GM12878 (cell line): ENCODE data around the gene H2AZ2. TPM values are rescaled to one million over a fixed set of nuclear protein-coding genes. Genes with fewer than 3 reads are reported as not detected.

ENCODE experiments used
- ATAC-seq: fragments of 200-7000 bp; cut with Tn5 transposase; 3 replicates; pipeline ENCODE4 v1.9.1; 2020; ENCODE audit warnings: mild to moderate bottlenecking, moderate library complexity
- BruUV-seq: library from RNA; stranded (reverse); fragments of 400-500 nt; replicated peaks from 2 replicates; lab custom pipeline; 2021; lab: Mats Ljungman, UMichigan
- CTCF ChIA-PET: fragments of 300-600 bp; sonication (Branson Sonifier 250); formaldehyde crosslinking; extraction: SDS; loops from one replicate; lab custom pipeline; 2021; ENCODE audit warnings: inconsistent platforms; lab: Yijun Ruan, JAX
- POLR2A ChIA-PET: fragments of 350-600 bp; formaldehyde crosslinking; extraction: SDS; loops from one replicate; lab custom pipeline; 2021; ENCODE audit warnings: inconsistent platforms; lab: Charles Lee
- RAD21 ChIA-PET: fragments of 300-600 bp; sonication (Branson Sonifier 250); formaldehyde crosslinking; loops from one replicate; lab custom pipeline; 2023; ENCODE audit warnings: antibody characterized with exemption; ENCODE audit not compliant: unreplicated experiment; lab: Charles Lee
- SMC1A ChIA-PET: fragments of 300-600 bp; sonication (Branson Sonifier 250); formaldehyde crosslinking; loops from one replicate; lab custom pipeline; 2023; ENCODE audit not compliant: unreplicated experiment, uncharacterized antibody; lab: Charles Lee
- DNase-seq: peaks from one replicate; pipeline ENCODE4 v3.0.0-alpha.2; 2011; ENCODE audit warnings: low read depth, low spot score
- FAIRE-seq: peaks from 3 replicates; lab custom pipeline; 2011; peaks lifted over from hg19 to GRCh38; lab: Jason Lieb, UNC
- H2AFZ ChIP-seq: 2 replicates; pipeline ENCODE4 v1.6.0; 2011; ENCODE audit warnings: low read depth, low read length, control low read depth; ENCODE audit not compliant: control insufficient read depth
- H3K27ac ChIP-seq: 2 replicates; pipeline ENCODE4 v1.5.1; 2011; ENCODE audit warnings: control low read depth; ENCODE audit not compliant: control insufficient read depth, insufficient read depth
- H3K27me3 ChIP-seq, 2 experiments: replicated peaks in 1 of 2; 2 replicates each; pipeline versions ENCODE4 v1.6.0 to v1.6.1; 2011; ENCODE audit warnings: low read length in 1 of 2; ENCODE audit not compliant: control insufficient read depth in 2 of 2, insufficient read depth in 2 of 2
- H3K36me3 ChIP-seq, 2 experiments: 2 replicates each; pipeline ENCODE4 v1.5.1; 2011; ENCODE audit warnings: low read length in 1 of 2; ENCODE audit not compliant: control insufficient read depth in 2 of 2, insufficient read depth in 2 of 2
- H3K4me1 ChIP-seq: 2 replicates; pipeline ENCODE4 v1.6.1; 2011; ENCODE audit warnings: mild to moderate bottlenecking, low read length, moderate library complexity, mixed read lengths; ENCODE audit not compliant: control insufficient read depth, insufficient read depth
- H3K4me2 ChIP-seq: 2 replicates; pipeline ENCODE4 v1.6.0; 2011; ENCODE audit warnings: control low read depth; ENCODE audit not compliant: control insufficient read depth, insufficient read depth
- H3K4me3 ChIP-seq: fragments of 200-600 bp; sonication (generic); 2 replicates; pipeline ENCODE4 v1.5.1; 2016
- H3K79me2 ChIP-seq: 2 replicates; pipeline ENCODE4 v1.6.0; 2011; ENCODE audit warnings: low read length; ENCODE audit not compliant: control insufficient read depth, insufficient read depth
- H3K9ac ChIP-seq: 2 replicates; pipeline ENCODE4 v1.8.0; 2011; ENCODE audit warnings: low read length, control low read depth, mixed read lengths; ENCODE audit not compliant: control insufficient read depth, insufficient read depth
- H3K9me3 ChIP-seq: replicated peaks from 3 replicates; pipeline ENCODE4 v1.5.1; 2011; ENCODE audit warnings: mild to moderate bottlenecking, low read length; ENCODE audit not compliant: control insufficient read depth, insufficient read depth
- H4K20me1 ChIP-seq: 2 replicates; pipeline ENCODE4 v1.6.0; 2011; ENCODE audit not compliant: control insufficient read depth, insufficient read depth
- ASH2L ChIP-seq: fragments of 300-600, 200-600 bp; sonication (generic); IDR thresholded peaks from 2 replicates; pipeline ENCODE4 v1.6.1; 2017; ENCODE audit warnings: low read depth, mild to moderate bottlenecking, borderline replicate concordance
- CUX1 ChIP-seq: IDR thresholded peaks from 2 replicates; pipeline ENCODE4 v1.6.1; 2012; ENCODE audit warnings: improper control_type of control experiment, low read depth, low read length; ENCODE audit not compliant: insufficient replicate concordance
- FOXK2 ChIP-seq: fragments of 450-650 bp; IDR thresholded peaks from 2 replicates; pipeline ENCODE4 v1.6.1; 2017; ENCODE audit warnings: mild to moderate bottlenecking, moderate library complexity
- FOXM1 ChIP-seq: IDR thresholded peaks from 2 replicates; pipeline ENCODE4 v1.6.1; 2012; ENCODE audit warnings: low read depth, mild to moderate bottlenecking, inconsistent platforms, low read length, moderate library complexity
- KDM1A ChIP-seq: fragments of 200-600 bp; sonication (generic); IDR thresholded peaks from 2 replicates; pipeline ENCODE4 v1.6.1; 2016; ENCODE audit warnings: borderline replicate concordance
- NFYA ChIP-seq: IDR thresholded peaks from 2 replicates; pipeline ENCODE4 v1.6.1; 2011; ENCODE audit warnings: low read depth, mild to moderate bottlenecking, low read length, improper control_type of control experiment, borderline replicate concordance
- RUNX3 ChIP-seq: IDR thresholded peaks from 2 replicates; pipeline ENCODE4 v1.6.1; 2012; ENCODE audit warnings: low read length, inconsistent platforms
- TCF7 ChIP-seq: IDR thresholded peaks from 2 replicates; pipeline ENCODE4 v1.6.1; 2014; ENCODE audit warnings: antibody characterized with exemption, borderline replicate concordance
- WGBS: methylation state at CpG from one replicate; pipeline ENCODE4 v1.1.6; 2016; ENCODE audit warnings: low lambda C conversion rate; ENCODE audit not compliant: insufficient replicate concordance, insufficient coverage; ENCODE audit errors: missing lambda C conversion rate; 5-methylcytosine and 5-hydroxymethylcytosine counted together
- in situ Hi-C: fragments of 300-500 bp; cut with MboI; formaldehyde crosslinking; loops from 9 replicates; pipeline ENCODE4 v1.14.3; 2018; ENCODE audit warnings: mixed read lengths
- intact Hi-C: fragments of 100-400 bp; cut with micrococcal nuclease; formaldehyde crosslinking; loops from one replicate; pipeline ENCODE4 v1.14.2; 2022; ENCODE audit not compliant: unreplicated experiment
- polyA plus RNA-seq, 11 experiments: library from polyadenylated mRNA; depleted of rRNA in 4 of 11; unstranded in 6 of 11; stranded (reverse) in 5 of 11; fragments of >200 nt; fragmentation: Nextera tagmentation in 4 of 11; fragmentation: Illumina TruSeq in 1 of 11; extraction: Ambion mirVana in 4 of 11; extraction: Trizol in 1 of 11; gene quantifications; 1 replicate in 1 of 11; 2 replicates in 10 of 11; pipeline versions ENCODE4 v1.2.1 to v1.2.3, GENCODE V29; 2011 to 2016; ENCODE audit warnings: inconsistent platforms in 2 of 11, missing spikeins in 2 of 11, low read depth in 1 of 11
- total RNA-seq, 4 experiments: library from RNA; depleted of rRNA in 3 of 4; stranded (reverse); fragments of >200 nt in 3 of 4; fragmentation: Illumina TruSeq in 1 of 4; extraction: Trizol in 1 of 4; gene quantifications; 2 replicates each; pipeline versions ENCODE4 v1.2.1 to v1.2.3, GENCODE V29; 2013 to 2021

The H2AZ2 gene
- total and polyA plus RNA-seq, 10 of the 15 experiments (the other 5 are each of a cell fraction or from before 2014, with no cell fraction given): 118 to 366 (median 223) TPM

- Histone ChIP-seq H3K4me3 (no peak overlapping the region), H3K79me2 (no peaks in the 10 kb centered on the region), H3K27ac (no peak overlapping the region), H3K27me3 (no peaks in the 10 kb centered on the region), H4K20me1 (no peaks in the 10 kb centered on the region), H3K4me1 (no peaks in the 10 kb centered on the region)
- intact Hi-C loops (no loop called here), in situ Hi-C loops (no loop called here)
- SMC1A ChIA-PET: no interaction called here
- no TSS peak for BruUV-seq
- no peak for TF ChIP-seq FOXM1
- no peak for TF ChIP-seq TCF7
- TF ChIP-seq ASH2L: no peak
- TF ChIP-seq KDM1A: no peak
- TF ChIP-seq NFYA: no peak
- TF ChIP-seq CUX1: no peak
- no peak for TF ChIP-seq FOXK2
- TF ChIP-seq RUNX3: peak; percentile 39; the same call in 1 of the 2 replicates
- TF ChIP-seq, all 136 proteins: peak for 1
- CTCF ChIA-PET: no interaction called here
- POLR2A ChIA-PET: no interaction called here
- RAD21 ChIA-PET: no interaction called here
- Histone ChIP-seq H2AFZ (no peak overlapping the region), H3K9me3 (no peaks in the 10 kb centered on the region; the same call in 2 of the 3 replicates), H3K9ac (no peak overlapping the region), H3K36me3 (no peaks in the 10 kb centered on the region), H3K4me2 (no peak overlapping the region)
- whole genome bisulfite sequencing: 9% methylated on average over 1 of the region's 1 CpG
- ATAC-seq: no peak
- no peak for DNase-seq
- no peak for FAIRE-seq
These were observed 49.4 kb upstream of the H2AZ2 start for GRCh38 chr7:44897309-44897708.
